Stimulated activated CD4-positive, alpha-beta T cell treated with anti-CD3 and anti-CD28 coated beads, Interleukin-15, amount 100 ng/mL, for 24 hours (primary cell): ENCODE measurements around the gene EPAS1.

Experiments
- DNase-seq: peaks from one replicate; pipeline ENCODE4 v3.0.0-alpha.2; 2020

The EPAS1 gene

GRCh38 chr2:46367286-46367685, 70.1 kb downstream of the EPAS1 start:
- DNase-seq: no peak

DNA sequence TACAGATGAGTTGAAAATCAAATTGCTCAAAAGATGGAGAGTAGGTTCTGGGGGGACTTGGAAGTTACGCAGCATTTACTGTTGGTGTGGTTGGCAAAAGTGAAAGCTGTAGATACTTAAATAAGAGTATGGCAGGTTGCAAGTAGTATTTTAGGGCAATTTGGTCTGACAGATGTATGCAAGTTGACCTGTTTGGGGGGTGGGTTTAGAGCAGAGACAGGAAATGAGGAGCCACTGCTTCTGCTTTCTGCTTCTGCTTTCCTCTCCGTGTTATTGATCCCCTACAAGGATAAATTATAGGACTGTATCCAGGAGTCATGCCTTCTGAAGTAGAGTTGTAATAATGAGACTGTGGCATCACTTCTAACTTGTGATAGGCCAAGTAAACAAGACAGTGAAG, 71.2 kb downstream of the EPAS1 start:
- DNase-seq: no peak

DNA sequence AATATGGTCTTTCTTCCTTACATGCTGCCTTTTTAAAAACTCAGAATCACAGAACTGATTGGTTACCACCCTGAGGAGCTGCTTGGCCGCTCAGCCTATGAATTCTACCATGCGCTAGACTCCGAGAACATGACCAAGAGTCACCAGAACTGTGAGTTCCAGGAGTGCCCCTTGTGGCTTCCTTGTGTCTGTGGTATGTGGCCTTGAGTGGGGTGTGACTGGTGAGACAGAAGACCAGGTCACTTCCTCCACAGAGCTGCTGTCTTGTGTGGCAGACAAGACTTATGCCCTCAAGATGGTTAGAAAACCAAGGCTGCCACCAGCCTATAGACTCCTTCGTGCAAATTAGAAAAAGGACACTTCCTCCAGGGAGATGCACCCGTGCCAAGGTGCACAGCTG, 72.6 kb downstream of the EPAS1 start:
- DNase-seq: no peak

- no peak for DNase-seq
Observed at GRCh38 chr2:46371854-46372253, 74.6 kb downstream of the EPAS1 start.

DNA sequence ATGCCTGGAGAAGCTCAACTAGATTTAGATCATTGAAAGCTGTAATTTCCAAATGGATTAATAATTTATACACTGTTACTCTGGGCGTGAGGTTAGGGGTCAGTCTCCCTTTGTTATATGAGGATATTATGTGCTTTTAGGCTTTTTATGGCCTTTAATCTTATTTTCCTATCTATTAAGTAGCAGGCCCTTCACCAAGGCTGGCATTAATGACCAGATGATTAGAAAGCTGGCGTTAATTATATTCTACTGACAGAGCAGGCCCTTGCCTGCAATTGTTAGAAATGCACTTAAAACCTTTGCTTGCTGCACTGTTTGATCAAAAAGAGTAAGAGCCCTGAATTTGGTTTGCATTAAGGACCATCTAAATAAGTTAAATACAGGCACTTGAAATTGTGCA, 75.3 kb downstream of the EPAS1 start:
- no peak for DNase-seq

GRCh38 chr2:46373238-46373637, 76.0 kb downstream of the EPAS1 start:
- DNase-seq: no peak

GRCh38 chr2:46375566-46376125, 78.4 kb downstream of the EPAS1 start:
- no peak for DNase-seq

- no peak for DNase-seq
Observed at GRCh38 chr2:46376586-46376985, 79.4 kb downstream of the EPAS1 start.

GRCh38 chr2:46377101-46377581, 79.9 kb downstream of the EPAS1 start:
- DNase-seq: no peak

DNA sequence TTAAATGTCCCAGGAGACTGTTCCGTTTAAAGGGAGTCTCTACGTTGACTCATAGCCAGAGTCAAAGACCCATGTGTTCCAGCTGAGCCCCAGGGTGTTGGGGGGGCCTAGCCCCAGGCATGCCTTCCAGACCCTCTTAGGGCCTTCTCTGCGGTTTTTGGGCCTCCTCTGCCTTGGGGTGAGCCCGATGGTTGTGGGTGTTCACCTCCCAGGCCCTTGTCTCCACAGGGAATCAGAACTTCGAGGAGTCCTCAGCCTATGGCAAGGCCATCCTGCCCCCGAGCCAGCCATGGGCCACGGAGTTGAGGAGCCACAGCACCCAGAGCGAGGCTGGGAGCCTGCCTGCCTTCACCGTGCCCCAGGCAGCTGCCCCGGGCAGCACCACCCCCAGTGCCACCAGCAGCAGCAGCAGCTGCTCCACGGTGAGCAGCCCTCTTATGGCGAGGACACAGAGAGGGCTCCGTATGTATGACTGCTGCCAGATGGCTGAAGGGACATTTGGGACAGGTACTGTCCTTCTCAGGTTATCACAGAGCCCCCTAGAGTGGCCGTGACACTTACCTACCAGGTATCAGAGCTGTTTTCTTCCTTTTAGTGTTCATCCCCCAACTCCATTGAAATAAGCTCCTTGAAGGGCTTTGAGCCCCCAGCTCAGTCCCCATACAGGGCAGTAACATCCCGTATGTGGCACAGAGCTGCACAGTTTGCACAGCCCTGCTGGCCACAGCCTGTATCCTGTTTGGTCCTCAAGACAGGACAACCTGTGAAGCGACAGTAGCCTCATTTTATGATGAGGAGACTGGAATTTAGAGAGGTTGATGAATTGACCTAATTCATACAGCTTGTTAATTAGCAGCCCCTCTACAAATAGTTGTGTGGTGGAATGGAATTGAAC, 80.7 kb downstream of the EPAS1 start:
- no peak for DNase-seq

- DNase-seq: no peak
Observed at GRCh38 chr2:46378616-46379015, 81.4 kb downstream of the EPAS1 start.

GRCh38 chr2:46379213-46380037, 82.2 kb downstream of the EPAS1 start:
- no peak for DNase-seq

DNA sequence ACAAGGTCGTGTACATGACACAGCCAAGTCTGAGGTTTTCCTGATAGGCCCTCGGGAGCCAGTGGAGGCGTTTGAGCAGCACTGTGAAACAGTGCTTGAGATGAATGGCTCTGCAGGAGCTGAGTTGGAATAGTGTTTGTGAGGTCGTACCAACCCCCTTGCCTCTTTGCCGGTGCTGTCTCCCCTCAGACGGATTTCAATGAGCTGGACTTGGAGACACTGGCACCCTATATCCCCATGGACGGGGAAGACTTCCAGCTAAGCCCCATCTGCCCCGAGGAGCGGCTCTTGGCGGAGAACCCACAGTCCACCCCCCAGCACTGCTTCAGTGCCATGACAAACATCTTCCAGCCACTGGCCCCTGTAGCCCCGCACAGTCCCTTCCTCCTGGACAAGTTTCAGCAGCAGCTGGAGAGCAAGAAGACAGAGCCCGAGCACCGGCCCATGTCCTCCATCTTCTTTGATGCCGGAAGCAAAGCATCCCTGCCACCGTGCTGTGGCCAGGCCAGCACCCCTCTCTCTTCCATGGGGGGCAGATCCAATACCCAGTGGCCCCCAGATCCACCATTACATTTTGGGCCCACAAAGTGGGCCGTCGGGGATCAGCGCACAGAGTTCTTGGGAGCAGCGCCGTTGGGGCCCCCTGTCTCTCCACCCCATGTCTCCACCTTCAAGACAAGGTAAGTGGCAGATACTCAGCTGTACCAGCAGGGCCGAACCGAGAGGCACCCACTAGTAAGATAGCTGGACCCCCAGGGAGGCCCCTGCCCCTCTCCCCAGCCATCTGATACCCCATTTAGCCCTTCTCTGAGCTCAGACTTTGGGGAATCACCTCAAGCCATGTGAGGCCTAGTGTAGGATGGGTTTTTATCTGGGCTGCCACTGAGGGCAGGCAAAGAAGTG, 83.1 kb downstream of the EPAS1 start:
- DNase-seq: no peak

DNA sequence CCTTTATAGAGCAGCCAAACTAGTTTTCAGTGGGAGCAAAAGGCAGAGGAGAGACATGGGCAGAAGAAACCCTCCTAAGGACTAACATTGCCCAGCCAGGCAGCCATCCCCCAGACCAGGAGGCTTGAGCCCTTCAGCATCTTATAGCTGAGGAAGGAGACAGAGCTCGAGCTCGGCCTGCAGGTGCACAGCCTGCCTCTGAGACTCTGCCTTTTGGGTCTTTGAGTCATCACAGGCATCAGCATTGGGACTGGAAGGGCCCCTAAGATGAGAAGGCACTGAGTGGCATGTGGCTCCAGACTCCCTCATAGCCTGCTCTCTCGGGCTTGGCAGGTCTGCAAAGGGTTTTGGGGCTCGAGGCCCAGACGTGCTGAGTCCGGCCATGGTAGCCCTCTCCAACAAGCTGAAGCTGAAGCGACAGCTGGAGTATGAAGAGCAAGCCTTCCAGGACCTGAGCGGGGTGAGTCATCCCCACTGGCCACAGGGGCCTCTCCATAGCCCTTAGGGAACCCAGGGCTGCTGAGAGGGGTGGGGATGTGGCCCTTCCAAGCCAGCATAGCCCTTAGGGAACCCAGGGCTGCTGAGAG, 84.1 kb downstream of the EPAS1 start:
- no peak for DNase-seq

DNA sequence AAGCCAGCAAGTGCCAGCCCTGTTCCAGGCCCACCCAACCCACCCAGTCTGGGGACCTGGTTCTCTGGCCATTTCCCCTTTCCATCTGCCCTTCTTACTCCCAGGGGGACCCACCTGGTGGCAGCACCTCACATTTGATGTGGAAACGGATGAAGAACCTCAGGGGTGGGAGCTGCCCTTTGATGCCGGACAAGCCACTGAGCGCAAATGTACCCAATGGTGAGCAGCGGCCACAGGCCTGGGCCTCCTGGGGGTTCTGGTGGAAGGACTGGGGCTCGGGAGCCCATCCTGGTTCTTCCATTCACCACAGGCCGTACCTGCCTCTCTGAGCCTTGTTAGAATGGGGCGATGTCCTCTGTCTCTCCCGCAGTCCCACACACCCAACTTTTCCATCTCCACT, 84.7 kb downstream of the EPAS1 start:
- no peak for DNase-seq

DNA sequence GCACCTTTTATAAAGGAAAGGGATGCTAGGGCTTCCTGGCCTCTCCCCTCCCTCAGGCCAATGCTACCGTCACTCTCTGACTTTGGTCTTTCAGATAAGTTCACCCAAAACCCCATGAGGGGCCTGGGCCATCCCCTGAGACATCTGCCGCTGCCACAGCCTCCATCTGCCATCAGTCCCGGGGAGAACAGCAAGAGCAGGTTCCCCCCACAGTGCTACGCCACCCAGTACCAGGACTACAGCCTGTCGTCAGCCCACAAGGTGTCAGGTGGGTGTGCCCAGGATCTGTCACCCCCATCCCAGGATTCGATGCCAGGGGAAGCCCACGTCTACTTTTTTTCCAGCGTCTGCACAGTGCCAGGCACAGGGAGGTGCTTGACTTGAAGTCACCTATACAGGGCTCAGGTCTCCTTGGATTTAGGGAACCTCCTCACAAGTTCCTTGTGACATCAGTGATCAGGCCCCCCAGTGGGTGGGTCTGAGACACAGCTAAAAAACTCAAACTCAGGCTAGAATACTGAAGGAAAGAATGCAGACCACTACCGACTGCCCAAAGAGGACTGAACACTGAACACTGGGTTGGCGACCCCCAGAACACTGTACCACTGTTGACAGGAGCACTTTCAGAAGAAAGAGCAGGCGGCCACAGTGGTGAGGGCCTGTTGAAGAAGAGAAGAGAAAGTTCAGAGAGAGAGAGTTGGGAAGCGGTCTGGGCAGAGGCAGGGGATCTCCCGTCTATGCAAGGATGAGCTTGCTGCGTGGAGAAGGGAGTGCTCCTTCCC, 85.3 kb downstream of the EPAS1 start:
- no peak for DNase-seq

GRCh38 chr2:46383113-46383395, 85.8 kb downstream of the EPAS1 start:
- no peak for DNase-seq

DNA sequence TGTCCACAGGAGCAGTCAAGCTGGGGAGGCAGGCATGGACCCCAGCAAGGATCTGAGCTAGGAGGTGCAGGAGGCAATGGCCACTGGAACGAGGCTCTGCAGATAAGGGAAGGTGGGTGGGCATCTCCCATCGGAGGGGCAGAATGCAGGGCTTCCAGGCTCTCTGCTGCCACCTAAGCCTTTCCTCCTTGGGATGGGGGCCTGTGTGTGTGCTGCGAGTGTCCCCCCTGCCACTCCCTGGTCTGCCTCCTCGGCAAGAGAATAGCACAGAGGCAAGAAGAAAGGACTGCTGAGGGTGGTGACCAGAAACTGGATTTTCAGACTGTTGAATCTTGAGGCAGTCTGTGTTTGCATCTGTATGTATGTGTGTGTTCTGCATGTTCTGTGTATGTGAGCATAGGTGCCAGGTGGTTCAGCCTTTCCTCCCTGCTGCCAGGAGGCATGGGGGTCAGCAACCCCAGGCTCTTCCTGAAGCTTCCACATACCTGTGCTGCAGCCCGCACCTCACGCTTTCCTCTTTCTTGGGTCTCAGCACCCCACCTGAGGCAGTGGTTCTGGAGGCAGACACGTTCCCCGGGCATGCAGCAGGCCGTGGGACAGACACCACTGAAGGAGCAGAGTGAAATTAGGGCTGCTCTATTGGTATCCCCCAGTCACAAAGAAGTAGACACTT, 86.7 kb downstream of the EPAS1 start:
- DNase-seq: no peak

GRCh38 chr2:46384457-46384815, 87.2 kb downstream of the EPAS1 start:
- no peak for DNase-seq

- no peak for DNase-seq
Observed at GRCh38 chr2:46385786-46386577, 88.8 kb downstream of the EPAS1 start.
